ENCODE data around the gene LRRIQ3. TPM values are rescaled to one million over a fixed set of nuclear protein-coding genes. Genes with fewer than 3 reads are reported as not detected.
"Not testable (repeated sequence)": the region's sequence is repeated elsewhere in the genome, so short reads cannot be mapped to it uniquely, and the experiment has no call there.

Gene LRRIQ3
- total RNA-seq = 0.30 and 0.48 TPM in 2 replicates

GRCh38 chr1:74197657-74198552 lies at the start of gene LRRIQ3, which contains the start of gene FPGT:
Gene LRRIQ3 (minus strand): TSS chr1:74198176. CDS start chr1:74183684, 14,492 bp downstream.
Gene FPGT (plus strand): TSS chr1:74198242. CDS start chr1:74198279, 37 bp downstream.
- intact Hi-C loops (cut with micrococcal nuclease) = loop anchor here (1.0 kb wide), 1 partner anchor 535 kb away; the partner anchor contains the start of genes CRYZ and TYW3

GRCh38 chr1:74246315-74246714 lies 48.3 kb upstream of the LRRIQ3 start:
- intact Hi-C loops (cut with micrococcal nuclease) = no loop called here

- intact Hi-C loops (cut with micrococcal nuclease) = no loop called here
These were observed 47.3 kb upstream of the LRRIQ3 start for GRCh38 chr1:74245168-74245772.

- intact Hi-C loops (cut with micrococcal nuclease) = no loop called here
These were observed 39.8 kb upstream of the LRRIQ3 start for GRCh38 chr1:74237787-74238186.

- intact Hi-C loops (cut with micrococcal nuclease) = no loop called here
These were observed 39.1 kb upstream of the LRRIQ3 start for GRCh38 chr1:74237035-74237434.

- intact Hi-C loops (cut with micrococcal nuclease) = no loop called here
These were observed 38.5 kb upstream of the LRRIQ3 start for GRCh38 chr1:74236440-74236839.

- intact Hi-C loops (cut with micrococcal nuclease) = no loop called here
These were observed 37.2 kb upstream of the LRRIQ3 start, which contains the start of gene TNNI3K for GRCh38 chr1:74235153-74235552. Gene TNNI3K (plus strand): TSS chr1:74235387. CDS start chr1:74235452, 65 bp downstream.

- intact Hi-C loops (cut with micrococcal nuclease) = no loop called here
These were observed 25.5 kb upstream of the LRRIQ3 start for GRCh38 chr1:74223453-74223852.

GRCh38 chr1:74222701-74223100 lies 24.7 kb upstream of the LRRIQ3 start:
- intact Hi-C loops (cut with micrococcal nuclease) = no loop called here

GRCh38 chr1:74215229-74215628 lies 17.3 kb upstream of the LRRIQ3 start:
- intact Hi-C loops (cut with micrococcal nuclease) = no loop called here

GRCh38 chr1:74205266-74205665 lies 7.3 kb upstream of the LRRIQ3 start:
- intact Hi-C loops (cut with micrococcal nuclease) = no loop called here

- intact Hi-C loops (cut with micrococcal nuclease) = no loop called here
These were observed 1.5 kb upstream of the LRRIQ3 start for GRCh38 chr1:74199504-74199903.

GRCh38 chr1:74197255-74197654 lies 721 bp downstream of the LRRIQ3 start:
- intact Hi-C loops (cut with micrococcal nuclease) = no loop called here

GRCh38 chr1:74195339-74195738 lies 2.6 kb downstream of the LRRIQ3 start:
- intact Hi-C loops (cut with micrococcal nuclease) = no loop called here

- intact Hi-C loops (cut with micrococcal nuclease) = no loop called here
These were observed 4.1 kb downstream of the LRRIQ3 start for GRCh38 chr1:74193908-74194307.

- intact Hi-C loops (cut with micrococcal nuclease) = no loop called here
These were observed 17.5 kb downstream of the LRRIQ3 start for GRCh38 chr1:74180490-74180889.

GRCh38 chr1:74174423-74174822 lies 23.6 kb downstream of the LRRIQ3 start:
- intact Hi-C loops (cut with micrococcal nuclease) = not testable (repeated sequence)

- intact Hi-C loops (cut with micrococcal nuclease) = no loop called here
These were observed 35.6 kb downstream of the LRRIQ3 start for GRCh38 chr1:74162333-74162732.

GRCh38 chr1:74161497-74161896 lies 36.5 kb downstream of the LRRIQ3 start:
- intact Hi-C loops (cut with micrococcal nuclease) = no loop called here

GRCh38 chr1:74160046-74160445 lies 37.9 kb downstream of the LRRIQ3 start:
- intact Hi-C loops (cut with micrococcal nuclease) = no loop called here

GRCh38 chr1:74145086-74145485 lies 52.9 kb downstream of the LRRIQ3 start:
- intact Hi-C loops (cut with micrococcal nuclease) = no loop called here

- intact Hi-C loops (cut with micrococcal nuclease) = not testable (repeated sequence)
These were observed 80.6 kb downstream of the LRRIQ3 start for GRCh38 chr1:74117370-74117769.

Measured in T-helper 2 cell treated with Interferon-gamma antibody and Interleukin-4, amounts not matched to agents 100 ng/mL and 5 ng/mL, for 36 hours (primary cell).